ENCODE results near the gene GNPNAT1.
"Not testable (repeated sequence)": the region's sequence is repeated elsewhere in the genome, so short reads cannot be mapped to it uniquely, and the experiment has no call there.

Gene GNPNAT1

GRCh38 chr14:52769887-52770286 is 21.5 kb downstream of the GNPNAT1 start:
- no peak for DNase-seq
- TF ChIP-seq, protein P1, sequence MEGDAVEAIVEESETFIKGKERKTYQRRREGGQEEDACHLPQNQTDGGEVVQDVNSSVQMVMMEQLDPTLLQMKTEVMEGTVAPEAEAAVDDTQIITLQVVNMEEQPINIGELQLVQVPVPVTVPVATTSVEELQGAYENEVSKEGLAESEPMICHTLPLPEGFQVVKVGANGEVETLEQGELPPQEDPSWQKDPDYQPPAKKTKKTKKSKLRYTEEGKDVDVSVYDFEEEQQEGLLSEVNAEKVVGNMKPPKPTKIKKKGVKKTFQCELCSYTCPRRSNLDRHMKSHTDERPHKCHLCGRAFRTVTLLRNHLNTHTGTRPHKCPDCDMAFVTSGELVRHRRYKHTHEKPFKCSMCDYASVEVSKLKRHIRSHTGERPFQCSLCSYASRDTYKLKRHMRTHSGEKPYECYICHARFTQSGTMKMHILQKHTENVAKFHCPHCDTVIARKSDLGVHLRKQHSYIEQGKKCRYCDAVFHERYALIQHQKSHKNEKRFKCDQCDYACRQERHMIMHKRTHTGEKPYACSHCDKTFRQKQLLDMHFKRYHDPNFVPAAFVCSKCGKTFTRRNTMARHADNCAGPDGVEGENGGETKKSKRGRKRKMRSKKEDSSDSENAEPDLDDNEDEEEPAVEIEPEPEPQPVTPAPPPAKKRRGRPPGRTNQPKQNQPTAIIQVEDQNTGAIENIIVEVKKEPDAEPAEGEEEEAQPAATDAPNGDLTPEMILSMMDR (IDR thresholded peaks at IDR 0.05; ENCODE audit: low read depth, low read length, missing control alignments) = no peak
- Histone ChIP-seq H3K4me3 (ENCODE audit: low read depth, low read length) (no peak overlapping the region), H3K27ac (no peak overlapping the region), H3K36me3 (replicated peaks) (peaks cover 5% of the 10 kb centered on the region), H3K27me3 (replicated peaks) (no peaks in the 10 kb centered on the region)
- in situ Hi-C loops (cut with HindIII; ENCODE audit: low pct_ligation_motif_present, low sequenced_read_pairs) = no loop called here

DNA sequence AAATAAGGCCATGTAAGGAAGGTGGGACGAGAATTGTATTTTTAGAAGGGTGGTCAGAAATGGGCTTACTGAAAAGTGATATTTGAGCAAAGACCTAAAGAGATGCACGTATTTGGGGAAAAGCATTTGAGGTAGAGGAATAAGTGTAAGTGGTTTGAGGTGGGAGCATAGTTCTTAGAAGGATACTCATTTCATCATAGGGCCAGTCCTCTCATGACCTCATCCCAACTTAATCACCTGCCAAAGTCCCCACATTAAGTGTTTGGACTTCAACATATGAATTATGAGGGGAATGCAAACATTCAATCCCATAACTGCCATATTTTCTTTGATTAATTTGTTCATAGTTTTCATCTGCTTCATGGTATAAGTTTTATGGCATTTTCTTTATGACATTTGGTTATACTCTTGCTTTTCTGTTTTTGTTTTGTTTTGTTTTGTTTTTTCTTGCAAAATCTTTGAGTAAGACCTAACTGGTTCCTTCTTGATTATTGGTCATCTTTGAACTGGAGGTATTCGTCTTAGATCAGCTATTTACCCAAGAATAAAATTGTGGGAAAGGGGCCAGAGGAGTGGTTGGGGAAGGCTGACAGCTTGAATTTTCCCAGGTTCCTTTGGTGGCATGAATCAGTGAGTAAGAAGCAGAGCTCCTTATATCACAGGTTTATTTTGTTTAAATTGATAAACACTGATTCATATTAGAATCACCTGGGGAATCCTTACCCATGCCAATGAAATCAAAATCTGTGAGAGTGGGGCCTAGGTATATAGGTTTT is 24.2 kb downstream of the GNPNAT1 start:
- Histone ChIP-seq H3K4me3 (ENCODE audit: low read depth, low read length) (no peak overlapping the region), H3K27me3 (replicated peaks) (no peaks in the 10 kb centered on the region), H3K36me3 (replicated peaks) (peaks cover 5% of the 10 kb centered on the region), H3K27ac (no peak overlapping the region)
- no peak for DNase-seq
- TF ChIP-seq, protein P1 (IDR thresholded peaks at IDR 0.05; ENCODE audit: low read depth, low read length, missing control alignments) = no peak
- in situ Hi-C loops (cut with HindIII; ENCODE audit: low pct_ligation_motif_present, low sequenced_read_pairs) = no loop called here

- DNase-seq; H3K27ac ChIP-seq; in situ Hi-C loops (cut with HindIII; ENCODE audit: low pct_ligation_motif_present, low sequenced_read_pairs); H3K36me3 ChIP-seq (replicated peaks); H3K4me3 ChIP-seq (ENCODE audit: low read depth, low read length); H3K27me3 ChIP-seq (replicated peaks): not testable (repeated sequence)
These were observed 28.5 kb downstream of the GNPNAT1 start for GRCh38 chr14:52762923-52763322.

GRCh38 chr14:52759145-52759544 is 32.3 kb downstream of the GNPNAT1 start:
- H3K4me3 ChIP-seq (ENCODE audit: low read depth, low read length) = no peak overlapping the region
- no peaks in the 10 kb centered on the region for H3K27me3 ChIP-seq (replicated peaks)
- no peak overlapping the region for H3K27ac ChIP-seq
- TF ChIP-seq, protein P1 (IDR thresholded peaks at IDR 0.05; ENCODE audit: low read depth, low read length, missing control alignments) = no peak
- no peak for DNase-seq
- in situ Hi-C loops (cut with HindIII; ENCODE audit: low pct_ligation_motif_present, low sequenced_read_pairs) = no loop called here
- peaks cover 2% of the 10 kb centered on the region for H3K36me3 ChIP-seq (replicated peaks)

DNA sequence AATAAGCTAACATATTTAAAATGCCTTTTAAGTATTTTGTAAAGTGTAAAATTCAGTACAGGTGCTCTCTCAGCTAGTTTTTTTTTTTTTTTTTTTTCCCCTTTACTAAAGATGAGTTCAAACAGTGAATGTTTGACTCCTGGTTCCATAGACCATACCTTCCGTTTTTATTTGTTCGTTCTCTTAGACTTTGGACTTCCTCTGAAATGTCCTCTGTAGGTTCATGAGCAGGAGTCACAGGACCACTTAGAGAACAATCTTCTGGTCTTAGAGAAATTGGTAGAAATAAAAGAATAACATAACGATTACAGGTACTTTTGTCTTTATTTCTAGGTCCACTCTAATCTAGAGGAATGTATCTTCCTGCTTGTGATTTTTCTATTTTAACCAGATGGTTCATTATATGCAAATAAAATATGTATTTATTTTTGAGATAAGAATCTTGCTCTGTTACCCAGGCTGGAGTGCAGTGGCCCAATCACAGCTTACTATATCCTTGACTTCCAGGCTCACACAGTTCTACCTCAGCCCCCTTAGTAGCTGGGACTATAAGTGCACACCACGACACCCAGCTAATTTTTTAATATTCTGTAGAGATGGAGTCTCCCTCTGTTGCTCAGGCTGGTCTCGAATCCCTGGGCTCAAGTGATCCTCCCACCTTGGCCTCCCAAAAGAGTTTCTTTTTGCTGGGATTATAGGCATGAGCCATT is 35.6 kb downstream of the GNPNAT1 start:
- no peak for DNase-seq
- TF ChIP-seq, protein P1 (IDR thresholded peaks at IDR 0.05; ENCODE audit: low read depth, low read length, missing control alignments) = no peak
- in situ Hi-C loops (cut with HindIII; ENCODE audit: low pct_ligation_motif_present, low sequenced_read_pairs) = no loop called here

DNA sequence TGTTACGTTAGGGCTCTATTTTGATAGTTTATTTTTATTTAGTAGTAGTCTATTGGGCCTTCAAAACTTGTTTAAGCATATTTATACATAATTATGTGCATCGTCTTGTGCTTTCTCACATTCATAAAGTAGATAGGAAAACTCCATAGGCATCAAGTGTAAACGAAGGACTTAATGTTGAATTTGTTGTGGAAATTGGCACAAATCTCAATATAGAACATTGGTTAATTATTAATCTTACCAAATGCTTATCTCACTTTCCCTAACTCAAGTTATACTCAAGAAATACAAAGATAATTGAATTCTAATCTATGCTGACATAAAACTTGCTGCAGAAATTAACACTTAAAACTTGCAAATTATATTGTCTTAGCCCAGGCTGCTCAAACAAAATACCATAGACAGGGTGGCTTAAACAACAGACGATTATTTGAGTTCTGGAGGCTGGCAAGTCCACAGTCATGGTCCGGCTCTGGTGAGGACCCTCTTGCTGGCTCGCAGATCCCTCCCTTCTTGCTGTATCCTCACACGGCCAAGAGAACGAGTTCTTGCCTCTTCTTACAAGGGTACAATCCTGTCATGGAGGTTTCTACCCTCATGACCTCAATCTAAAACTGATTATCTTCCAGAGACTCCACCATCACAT is 42.6 kb downstream of the GNPNAT1 start:
- TF ChIP-seq, protein P1 (IDR thresholded peaks at IDR 0.05; ENCODE audit: low read depth, low read length, missing control alignments) = no peak
- in situ Hi-C loops (cut with HindIII; ENCODE audit: low pct_ligation_motif_present, low sequenced_read_pairs) = no loop called here
- DNase-seq = no peak
- Histone ChIP-seq H3K27me3 (replicated peaks) (no peaks in the 10 kb centered on the region), H3K4me3 (ENCODE audit: low read depth, low read length) (no peak overlapping the region), H3K27ac (no peak overlapping the region), H3K36me3 (replicated peaks) (peaks cover 4% of the 10 kb centered on the region)

More for the DNA sequence above, 35.6 kb downstream of the GNPNAT1 start:
- H3K36me3 ChIP-seq (replicated peaks) = no peaks in the 10 kb centered on the region
- no peaks in the 10 kb centered on the region for H3K27me3 ChIP-seq (replicated peaks)
- H3K27ac ChIP-seq = no peak overlapping the region
- H3K4me3 ChIP-seq (ENCODE audit: low read depth, low read length) = no peak overlapping the region

Measured in brain microvascular endothelial cell (primary cell).